Measurements from ENCODE around the gene ALDH3A2. TPM values are rescaled to one million over a fixed set of nuclear protein-coding genes. Genes with fewer than 3 reads are reported as not detected.

ALDH3A2 gene
- total RNA-seq, 2 experiments from 2014 or later: 22.0 to 26.0 TPM

DNA sequence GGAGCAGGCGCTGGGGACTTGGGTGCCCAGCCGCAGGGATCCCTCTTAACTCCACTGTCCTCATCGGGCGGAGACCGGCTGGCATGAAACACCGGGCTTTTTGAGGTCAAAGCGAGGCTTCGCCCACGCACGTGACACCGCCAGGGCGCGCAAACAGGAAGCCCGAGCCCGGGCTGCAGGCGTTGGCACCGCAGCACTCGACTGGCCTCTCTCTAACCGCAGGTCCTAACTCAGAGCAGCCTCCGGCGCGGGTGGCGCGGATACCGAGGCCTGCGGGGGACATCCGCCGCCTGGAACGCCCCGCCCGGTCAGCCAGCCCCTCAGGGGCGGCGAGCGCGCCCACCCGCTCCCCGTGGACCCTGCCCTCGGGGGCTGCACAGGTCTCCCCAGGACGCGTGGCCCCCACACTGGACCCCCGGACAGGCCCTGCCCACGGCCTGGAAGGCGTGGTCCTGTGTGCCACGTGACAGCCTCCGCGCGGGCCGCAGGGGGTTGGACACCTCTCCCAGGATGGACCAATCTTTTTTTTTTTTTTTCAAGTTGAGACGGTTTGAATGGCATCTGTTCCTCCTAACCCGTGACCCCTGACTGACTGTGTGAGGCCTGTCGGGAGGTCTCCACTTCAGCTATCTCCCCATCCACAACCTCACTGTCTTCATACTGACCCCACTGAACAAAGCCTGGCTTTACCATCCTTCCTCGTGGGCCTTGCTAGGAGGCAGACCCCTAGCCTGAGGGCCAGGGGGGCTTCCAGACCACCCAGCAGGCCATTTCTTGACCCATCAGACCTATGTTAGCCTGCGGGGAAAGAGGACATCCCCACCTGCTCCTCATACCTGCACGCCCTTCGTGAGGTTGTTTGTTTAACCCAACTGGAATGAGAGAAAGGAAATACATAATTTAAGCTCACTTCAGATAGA, 76.2 kb downstream of the ALDH3A2 start:
- Mint-ChIP-seq H3K9me3 (no peaks in the 10 kb centered on the region), H3K4me1 (peaks cover 14% of the 10 kb centered on the region), H3K27ac (peak overlapping the region; percentile 51), H3K36me3 (no peaks in the 10 kb centered on the region), H3K4me3 (peak overlapping the region; percentile 54), H3K27me3 (no peaks in the 10 kb centered on the region)
- DNase-seq: peak; percentile 56

DNA sequence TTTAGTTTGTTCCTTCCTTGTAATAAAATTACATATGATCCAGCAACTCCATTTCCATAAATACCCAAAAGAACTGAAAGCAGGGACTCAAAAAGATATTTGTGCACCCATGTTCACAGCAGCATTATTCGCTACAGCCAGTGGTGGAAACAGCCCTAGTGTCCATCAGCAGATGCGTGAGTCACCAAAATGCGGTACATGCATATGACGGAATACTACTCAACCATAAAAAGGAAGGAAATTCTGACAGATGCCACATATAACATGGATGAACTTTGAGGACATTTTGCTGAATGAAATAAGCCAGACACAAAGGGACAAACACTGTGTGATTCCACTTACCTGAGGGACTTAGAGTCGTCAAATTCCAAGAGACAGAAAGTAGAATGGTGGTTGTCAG, 76.9 kb downstream of the ALDH3A2 start:
- Mint-ChIP-seq H3K27ac (peak overlapping the region; percentile 51), H3K4me3 (peak overlapping the region; percentile 54), H3K36me3 (no peaks in the 10 kb centered on the region), H3K27me3 (no peaks in the 10 kb centered on the region), H3K9me3 (no peaks in the 10 kb centered on the region), H3K4me1 (peaks cover 14% of the 10 kb centered on the region)
- DNase-seq: no peak

DNA sequence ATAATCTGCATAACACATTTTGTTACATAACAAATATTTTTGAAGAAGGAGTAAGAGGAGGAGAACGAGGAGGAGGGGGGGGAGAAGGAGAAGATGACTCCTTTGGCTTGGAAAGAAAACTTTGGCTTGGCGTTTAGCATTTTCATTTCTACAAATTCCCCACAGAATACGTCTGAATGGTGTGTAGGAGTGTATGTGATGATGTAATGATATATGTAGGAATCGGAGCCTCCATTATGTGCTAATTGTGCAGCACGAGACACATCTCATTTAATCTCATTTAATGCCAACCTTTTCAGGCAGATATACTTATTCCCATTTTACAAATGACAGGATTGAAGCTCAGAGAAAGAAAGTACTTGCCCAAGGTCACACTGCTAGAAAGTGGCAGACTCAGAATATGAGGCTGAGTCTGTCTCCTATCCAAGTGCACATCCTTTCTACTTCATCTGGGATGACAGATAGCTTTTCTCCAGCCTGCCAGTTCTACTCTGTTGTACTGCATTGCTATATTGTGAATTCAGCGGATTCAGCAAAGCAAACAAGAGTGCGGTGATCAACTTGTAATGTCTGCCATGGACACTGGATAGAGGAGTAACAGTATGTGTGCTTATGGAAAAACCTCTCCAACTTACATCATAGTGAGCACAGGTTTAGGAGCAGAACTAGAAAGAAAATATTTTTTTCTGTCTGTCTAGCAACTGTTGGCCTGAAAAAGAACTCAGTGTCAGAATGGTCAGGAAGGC, 78.3 kb downstream of the ALDH3A2 start:
- Mint-ChIP-seq H3K4me3 (no peak overlapping the region), H3K4me1 (peaks cover 14% of the 10 kb centered on the region), H3K9me3 (no peaks in the 10 kb centered on the region), H3K36me3 (no peaks in the 10 kb centered on the region), H3K27ac (no peak overlapping the region), H3K27me3 (no peaks in the 10 kb centered on the region)
- no peak for DNase-seq

Other genes with a start within 250 kb of the ALDH3A2 start
- under 1 TPM in 1 of 2 experiments, not detected in 1; 0.10 TPM for gene RNF112, start 237.5 kb upstream of the ALDH3A2 start, total RNA-seq
- gene SLC47A1, start 114.9 kb upstream of the ALDH3A2 start, total RNA-seq: not detected
- gene SLC47A2, start 67.8 kb downstream of the ALDH3A2 start, total RNA-seq: not detected
- under 1 TPM; 0.34 to 0.47 TPM for gene ALDH3A1, start 99.5 kb downstream of the ALDH3A2 start, total RNA-seq
- 1 to 10 TPM; 4.9 to 5.8 TPM for gene ULK2, start 219.2 kb downstream of the ALDH3A2 start, total RNA-seq

Measured in activated naive CD8-positive, alpha-beta T cell treated with anti-CD3 and anti-CD28 coated beads for 36 hours (primary cell).